Sciatic nerve (tissue), 2 donors: ENCODE results near the gene INPP5A. TPM values are rescaled to one million over a fixed set of nuclear protein-coding genes. Genes with fewer than 3 reads are reported as not detected.

Experiments used
- ATAC-seq: fragments of 200-7000 bp; cut with Tn5 transposase; one replicate; pipeline ENCODE4 v1.9.1; 2020; ENCODE audit warnings: mild to moderate bottlenecking, moderate library complexity
- DNase-seq: peaks from one replicate; pipeline ENCODE4 v3.0.0-alpha.2; 2020; ENCODE audit warnings: low spot score
- intact Hi-C: fragments of 100-400 bp; cut with DNase I; formaldehyde crosslinking; loops from one replicate; pipeline ENCODE4 v1.14.2; 2022
- total RNA-seq: library from RNA; stranded (reverse); fragmentation: NEBNext Ultra II Directional; extraction: Animal tissue kit (Norgen Biotek cat#: 25700); gene quantifications from one replicate; pipeline ENCODE4 v1.2.1, GENCODE V29; 2021
- donor health status: DM: no; HTN: no; CAD: no.
- donor health status: DM: no; HTN: no; CAD: no.

The INPP5A gene
- total RNA-seq, 1 donor from 2014 or later: 54.3 TPM

DNA sequence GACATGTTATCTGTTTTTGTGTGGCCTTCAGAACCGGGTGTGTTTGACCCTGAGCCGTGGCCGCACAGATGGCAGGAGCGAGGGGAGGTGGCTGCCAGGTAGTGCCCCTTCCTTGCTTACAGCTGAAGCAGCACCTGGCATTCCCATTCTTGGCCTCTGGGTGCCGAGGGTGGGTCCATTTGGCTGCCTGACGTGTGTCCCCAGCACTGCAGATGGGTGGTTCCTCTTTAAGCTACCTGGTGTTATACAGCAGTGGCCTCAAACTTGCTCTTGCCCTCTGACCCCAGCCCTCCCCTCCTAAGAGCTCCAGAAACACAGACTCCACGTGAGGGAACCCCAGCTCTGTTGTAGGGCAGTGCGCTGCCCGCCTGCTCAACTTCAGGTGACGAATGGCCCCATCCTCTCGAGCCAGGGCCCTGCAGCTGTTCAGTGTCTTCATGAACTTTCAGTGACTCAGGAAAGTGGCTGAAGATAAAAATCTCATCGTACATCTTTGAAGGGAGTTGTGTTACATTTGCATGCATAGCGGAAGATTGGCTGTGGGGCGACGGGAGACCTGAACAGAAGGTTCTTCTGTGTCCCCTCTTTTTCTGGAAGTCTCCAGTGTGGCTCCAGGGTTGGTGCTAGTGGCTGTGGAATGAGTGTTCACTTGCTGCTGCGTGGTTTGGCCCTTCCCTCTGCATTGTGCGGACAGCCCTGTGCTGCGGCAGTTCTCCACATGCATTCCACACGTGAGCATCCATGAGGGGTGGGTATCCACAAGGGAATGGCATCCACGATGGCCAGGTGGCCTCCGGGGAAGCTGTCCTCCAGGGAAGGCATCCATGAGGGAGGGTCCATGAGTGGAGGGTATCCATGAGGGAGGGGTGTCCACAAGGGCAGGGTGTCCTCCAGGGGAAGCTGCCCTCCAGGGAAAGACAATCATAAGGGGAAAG lies 91.6 kb downstream of the INPP5A start:
- DNase-seq (peak; percentile 44), ATAC-seq (no peak)
- intact Hi-C loops: no loop called here

- ATAC-seq: no peak
- DNase-seq: peak; percentile 42
- intact Hi-C loops: no loop called here
These were observed 92.6 kb downstream of the INPP5A start for GRCh38 chr10:132630156-132630555.

GRCh38 chr10:132630666-132631337 lies 93.2 kb downstream of the INPP5A start:
- ATAC-seq (peak; percentile 92), DNase-seq (peak; percentile 81)
- intact Hi-C loops: no loop called here

DNA sequence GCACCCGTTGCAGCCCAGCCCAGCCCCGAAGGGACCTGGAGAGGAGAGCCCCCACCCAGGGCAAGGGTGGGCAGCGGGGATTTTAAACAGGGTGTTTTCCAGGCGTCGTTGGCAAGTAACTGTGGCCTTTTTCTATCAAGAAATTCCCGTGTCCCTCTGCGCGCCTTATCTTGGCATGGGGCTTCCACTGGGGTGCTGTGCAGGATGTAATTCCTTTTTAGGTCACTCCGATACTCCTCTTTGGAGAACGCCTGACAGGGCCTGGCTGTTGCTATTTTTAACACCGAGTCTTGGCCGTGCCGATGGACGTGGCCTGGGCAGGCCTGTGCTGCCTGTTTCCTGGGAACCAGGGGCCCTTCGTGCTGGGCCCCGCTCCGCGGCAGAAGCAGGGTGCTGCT lies 93.8 kb downstream of the INPP5A start:
- intact Hi-C loops: no loop called here
- peak; percentile 84 for ATAC-seq
- DNase-seq: peak; percentile 77

DNA sequence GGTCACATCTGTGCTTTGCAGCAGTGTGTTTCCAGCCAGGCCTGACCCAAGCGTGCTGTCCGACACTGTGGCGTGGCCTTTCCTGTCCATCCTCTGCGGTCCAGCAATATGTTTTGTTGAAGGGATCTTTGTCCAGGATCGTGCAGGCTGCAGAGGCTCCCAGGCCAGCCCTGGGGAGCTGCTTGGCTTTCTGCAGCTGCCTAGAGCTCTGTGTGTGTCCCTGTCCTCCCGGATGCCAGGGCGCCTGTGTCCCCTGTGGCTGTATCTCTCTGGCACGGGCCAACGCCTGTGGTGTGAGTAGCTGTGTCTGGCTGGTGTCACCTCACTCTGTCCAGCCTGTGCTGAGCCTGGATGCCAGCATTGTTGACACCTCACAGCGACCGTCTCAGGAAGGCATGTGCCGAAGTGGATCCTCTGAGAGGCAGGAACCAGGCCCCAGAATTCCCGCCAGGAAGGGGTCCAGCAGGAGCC lies 94.5 kb downstream of the INPP5A start:
- intact Hi-C loops: no loop called here
- DNase-seq: peak; percentile 58

DNA sequence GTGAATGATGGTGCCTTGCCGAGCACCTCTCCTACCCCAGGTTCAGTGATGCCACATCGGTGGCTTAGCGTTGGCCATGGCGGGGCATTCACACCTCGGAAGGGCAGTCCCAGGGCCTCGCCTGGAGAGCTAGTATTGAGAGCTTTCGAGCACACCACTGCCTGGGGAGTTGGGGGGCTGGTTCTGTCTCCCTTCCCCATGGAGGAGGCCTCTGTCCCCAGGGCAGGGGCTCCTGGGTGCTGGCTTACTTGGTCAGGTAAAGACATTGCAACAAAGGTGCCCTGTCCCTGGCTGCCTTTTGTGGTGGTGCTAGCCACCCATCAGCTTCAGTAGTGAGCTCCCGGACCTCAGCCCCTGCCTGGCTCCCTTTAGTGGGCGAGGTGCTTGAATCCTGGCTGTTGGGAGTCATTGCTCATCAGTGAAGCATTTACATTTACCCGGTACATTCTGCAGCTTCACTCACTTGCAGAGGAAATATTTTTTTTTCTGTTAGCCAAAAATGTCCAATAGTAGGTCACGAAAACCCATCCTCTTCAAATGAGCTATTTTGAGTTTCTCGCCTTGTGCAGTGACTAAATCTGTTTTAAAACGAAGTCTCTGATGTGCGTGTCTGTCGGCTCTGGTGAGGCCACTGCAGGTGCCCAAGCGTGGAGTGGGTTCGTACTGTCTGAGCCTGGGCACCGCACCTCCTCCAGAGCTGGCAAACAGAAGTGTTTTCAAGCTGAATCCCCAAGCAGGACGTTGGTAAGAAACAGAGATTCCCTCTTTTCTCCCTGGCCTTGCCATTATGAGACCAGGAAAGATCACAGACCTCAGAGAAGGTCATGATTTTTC lies 95.5 kb downstream of the INPP5A start:
- ATAC-seq (no peak), DNase-seq (peak; percentile 53)
- intact Hi-C loops: no loop called here

More for the DNA sequence above, 94.5 kb downstream of the INPP5A start:
- ATAC-seq: no peak

DNA sequence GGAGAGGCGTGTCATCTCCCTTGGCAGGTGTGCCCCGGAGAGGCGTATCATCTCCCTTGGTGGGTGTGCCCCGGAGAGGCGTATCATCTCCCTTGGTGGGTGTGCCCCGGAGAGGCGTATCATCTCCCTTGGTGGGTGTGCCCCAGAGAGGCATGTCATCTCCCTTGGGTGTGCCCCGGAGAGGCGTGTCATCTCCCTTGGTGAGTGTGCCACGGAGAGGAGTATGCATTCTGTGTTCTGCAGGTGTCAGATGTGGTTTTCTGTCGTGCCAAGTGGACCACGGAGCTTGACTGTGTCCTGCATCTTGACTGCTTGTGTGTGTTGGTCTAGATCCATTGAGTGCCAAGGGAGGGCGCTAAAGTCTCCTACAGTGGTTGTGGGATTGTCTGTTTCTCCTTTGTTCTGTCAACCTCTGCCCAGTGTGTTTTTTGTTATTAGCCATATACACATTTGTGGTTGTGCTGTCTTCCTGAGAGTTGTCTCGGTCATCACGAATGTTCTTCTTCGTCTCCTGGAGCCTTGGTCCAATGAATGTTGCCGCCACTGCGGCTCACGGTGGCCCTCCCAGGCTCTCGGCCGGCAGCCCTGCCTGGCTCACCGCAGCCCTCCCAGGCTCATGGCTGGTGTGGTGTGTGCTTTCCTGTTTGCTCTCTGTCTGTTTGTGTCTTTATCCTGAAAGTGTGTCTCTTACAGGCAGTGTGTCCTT lies 96.8 kb downstream of the INPP5A start:
- intact Hi-C loops: loop anchor here (1.0 kb wide), 1 partner anchor 173 kb away; no protein-coding TSS in a partner anchor
- DNase-seq (peak; percentile 47), ATAC-seq (no peak)

GRCh38 chr10:132634947-132635271 lies 97.3 kb downstream of the INPP5A start:
- no peak for ATAC-seq
- intact Hi-C loops: loop anchor here (1.0 kb wide), 1 partner anchor 174 kb away; no protein-coding TSS in a partner anchor
- DNase-seq: no peak

DNA sequence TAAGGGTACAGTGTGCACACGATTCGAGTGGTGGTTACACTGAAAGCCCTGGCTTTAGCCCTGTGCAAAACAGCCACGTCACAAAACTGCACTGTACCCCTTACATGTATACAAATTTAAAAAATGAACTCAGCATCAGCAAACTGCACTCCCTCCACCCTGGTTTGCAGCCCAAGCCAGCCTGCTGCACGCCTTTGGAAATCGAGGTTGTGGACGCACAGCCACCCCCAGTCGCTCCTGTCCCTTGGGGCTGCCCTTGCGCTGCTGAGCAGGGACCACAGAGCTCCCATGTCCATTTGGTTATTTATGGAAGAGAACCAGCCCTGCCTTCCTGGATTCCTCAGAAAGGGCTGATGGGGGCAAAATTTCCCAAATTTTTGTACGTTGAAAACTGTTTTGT lies 98.8 kb downstream of the INPP5A start:
- ATAC-seq (no peak), DNase-seq (peak; percentile 55)
- intact Hi-C loops: no loop called here

- ATAC-seq (peak; percentile 83), DNase-seq (peak; percentile 37)
- intact Hi-C loops: no loop called here
These were observed 100.0 kb downstream of the INPP5A start for GRCh38 chr10:132637477-132638129.

DNA sequence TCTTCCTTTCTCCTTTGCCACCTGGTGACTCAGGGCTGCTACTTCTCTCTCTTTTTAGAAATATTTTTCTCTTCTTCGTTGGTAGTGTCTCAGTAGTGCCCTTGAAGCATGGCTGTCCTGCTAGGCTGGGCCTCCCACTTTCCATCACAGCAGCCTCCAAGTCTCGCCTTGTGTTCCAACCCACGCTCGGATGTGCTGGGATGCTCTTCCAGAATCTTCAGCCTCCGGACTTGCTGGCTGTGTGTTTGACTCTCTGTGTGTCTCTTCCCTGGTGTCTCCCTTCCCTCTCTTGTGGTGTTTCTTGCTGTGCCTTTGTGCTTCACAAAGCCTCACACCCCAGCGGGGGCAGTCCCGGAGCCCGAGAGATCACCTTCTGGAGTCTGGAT lies 100.5 kb downstream of the INPP5A start:
- DNase-seq: peak; percentile 47

DNA sequence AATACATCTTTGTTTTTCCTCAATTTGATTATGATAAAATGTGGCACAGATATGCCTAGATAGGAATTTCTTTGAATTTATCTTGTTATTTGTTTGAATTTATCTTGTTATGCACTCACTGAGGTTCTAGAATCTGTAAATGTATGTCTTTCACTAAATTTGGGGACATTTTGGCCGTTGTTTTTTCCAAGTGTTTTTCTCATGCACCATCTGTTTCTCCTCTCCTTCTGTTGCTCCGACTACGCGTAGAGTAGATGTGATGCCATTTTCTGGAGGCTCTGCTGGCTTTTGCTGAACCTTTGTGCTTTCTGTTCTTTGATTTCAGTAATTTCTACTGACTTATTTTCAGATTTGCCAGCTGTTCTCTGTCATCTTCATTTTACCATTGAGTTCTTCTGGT lies 101.9 kb downstream of the INPP5A start:
- ATAC-seq (no peak), DNase-seq (no peak)
- intact Hi-C loops: no loop called here

More for the DNA sequence above, 100.5 kb downstream of the INPP5A start:
- ATAC-seq: peak; percentile 35
- intact Hi-C loops: no loop called here

GRCh38 chr10:132640326-132641125 lies 102.9 kb downstream of the INPP5A start:
- ATAC-seq (no peak), DNase-seq (peak; percentile 50)
- intact Hi-C loops: loop anchor here (10.0 kb wide), 1 partner anchor 256 kb away; no protein-coding TSS in a partner anchor

- intact Hi-C loops: loop anchor here (10.0 kb wide), 1 partner anchor 257 kb away; no protein-coding TSS in a partner anchor
These were observed 103.8 kb downstream of the INPP5A start for GRCh38 chr10:132641401-132641800.

GRCh38 chr10:132641966-132642731 lies 104.6 kb downstream of the INPP5A start:
- intact Hi-C loops: loop anchor here (10.0 kb wide), 1 partner anchor 257 kb away; no protein-coding TSS in a partner anchor
- ATAC-seq (no peak), DNase-seq (peak; percentile 51)

More at GRCh38 chr10:132641401-132641800, 103.8 kb downstream of the INPP5A start:
- DNase-seq (no peak), ATAC-seq (no peak)

DNA sequence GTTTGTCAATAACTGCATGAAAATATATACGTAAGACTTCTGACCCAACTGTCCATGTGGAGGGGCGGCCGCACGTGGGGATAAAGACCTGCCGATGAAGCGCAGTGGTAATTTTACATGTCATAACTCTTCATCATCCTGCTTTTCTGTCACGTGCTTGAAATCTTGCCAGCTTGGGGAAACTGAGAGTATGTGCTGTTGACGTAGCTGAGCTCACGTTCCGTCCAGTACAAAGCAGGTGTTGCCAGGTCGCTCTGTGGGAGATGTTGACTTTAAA lies 105.1 kb downstream of the INPP5A start:
- ATAC-seq (no peak), DNase-seq (peak; percentile 43)
- intact Hi-C loops: loop anchor here (10.0 kb wide), 1 partner anchor 258 kb away; no protein-coding TSS in a partner anchor
